GM18507 (cell line): ENCODE measurements around the gene PLPP7.
"Not testable (repeated sequence)": the region's sequence is repeated elsewhere in the genome, so short reads cannot be mapped to it uniquely, and the experiment has no call there.

Experiments
- DNase-seq: peaks from one replicate; pipeline ENCODE4 v3.0.0; 2011; ENCODE audit warnings: low read depth; ENCODE audit not compliant: insufficient read length; ENCODE audit errors: extremely low spot score
- FAIRE-seq: peaks from 2 replicates; lab custom pipeline; 2011; peaks lifted over from hg19 to GRCh38; lab: Jason Lieb, UNC

PLPP7 gene

GRCh38 chr9:131264231-131264630 is 25.3 kb upstream of the PLPP7 start:
- no peak for FAIRE-seq
- no peak for DNase-seq

- no peak for DNase-seq
- no peak for FAIRE-seq
Measured at GRCh38 chr9:131266266-131267229, 23.0 kb upstream of the PLPP7 start.

GRCh38 chr9:131270171-131271015 is 19.1 kb upstream of the PLPP7 start:
- no peak for DNase-seq
- FAIRE-seq, result peak; percentile 71

GRCh38 chr9:131271016-131271273 is 18.6 kb upstream of the PLPP7 start:
- not testable (repeated sequence) for FAIRE-seq, DNase-seq

GRCh38 chr9:131271506-131271931 is 18.0 kb upstream of the PLPP7 start:
- FAIRE-seq, result no peak
- no peak for DNase-seq

- DNase-seq (no peak), FAIRE-seq (no peak)
Measured at GRCh38 chr9:131272212-131272611, 17.3 kb upstream of the PLPP7 start.

GRCh38 chr9:131273146-131273855 is 16.2 kb upstream of the PLPP7 start:
- no peak for DNase-seq
- FAIRE-seq, result peak; percentile 35

GRCh38 chr9:131273856-131274673 is 15.5 kb upstream of the PLPP7 start:
- peak; percentile 75 for FAIRE-seq

GRCh38 chr9:131274674-131275331 is 14.7 kb upstream of the PLPP7 start:
- FAIRE-seq (peak; percentile 51), DNase-seq (no peak)

More at GRCh38 chr9:131273856-131274673, 15.5 kb upstream of the PLPP7 start:
- DNase-seq, result no peak

- no peak for DNase-seq
- FAIRE-seq, result peak; percentile 81
Measured at GRCh38 chr9:131275332-131276093, 14.0 kb upstream of the PLPP7 start.

- FAIRE-seq (peak; percentile 5), DNase-seq (no peak)
Measured at GRCh38 chr9:131276094-131276888, 13.2 kb upstream of the PLPP7 start, which contains the start of gene FAM78A. Gene FAM78A (minus strand): TSS chr9:131276510. CDS start chr9:131276179, 331 bp downstream.

GRCh38 chr9:131276891-131277286 is 12.6 kb upstream of the PLPP7 start:
- DNase-seq (no peak), FAIRE-seq (no peak)

GRCh38 chr9:131277287-131277909 is 12.1 kb upstream of the PLPP7 start:
- DNase-seq (no peak), FAIRE-seq (no peak)

GRCh38 chr9:131277910-131278701 is 11.4 kb upstream of the PLPP7 start:
- FAIRE-seq (peak; percentile 73), DNase-seq (peak; percentile 73)

GRCh38 chr9:131278702-131279111 is 10.8 kb upstream of the PLPP7 start:
- DNase-seq (no peak), FAIRE-seq (no peak)
